Neural cell (in vitro differentiated cells): ENCODE data around the gene PTGS2.
"Not testable (repeated sequence)": the region's sequence is repeated elsewhere in the genome, so short reads cannot be mapped to it uniquely, and the experiment has no call there.

ENCODE experiments used
- EP300 ChIP-seq: fragments of 450-650 bp; conservative IDR thresholded peaks from 2 replicates; pipeline ENCODE4 v1.6.1; 2014; ENCODE audit warnings: antibody characterized with exemption, mild to moderate bottlenecking, moderate library complexity; ENCODE audit not compliant: poor library complexity, severe bottlenecking
- EZH2 ChIP-seq: fragments of 200-600, 300-800 bp; shearing (Covaris generic), sonication (generic); IDR thresholded peaks from 2 replicates; pipeline ENCODE4 v1.6.1; 2014; ENCODE audit warnings: antibody characterized with exemption, low read length, borderline replicate concordance, mild to moderate bottlenecking; ENCODE audit not compliant: insufficient read depth, poor library complexity, severe bottlenecking
- POLR2AphosphoS5 ChIP-seq: IDR thresholded peaks from 2 replicates; pipeline ENCODE4 v1.6.1; 2012
- RAD21 ChIP-seq: fragments of 450-650 bp; conservative IDR thresholded peaks from 2 replicates; pipeline ENCODE4 v1.6.1; 2014; ENCODE audit warnings: antibody characterized with exemption, mild to moderate bottlenecking, moderate library complexity
- SMC3 ChIP-seq: fragments of 450-650 bp; conservative IDR thresholded peaks from 2 replicates; pipeline ENCODE4 v1.6.1; 2014; ENCODE audit warnings: antibody characterized with exemption, mild to moderate bottlenecking, moderate library complexity; ENCODE audit not compliant: poor library complexity
- TF ChIP-seq, protein P1 (sequence below): fragments of 450-650 bp; IDR thresholded peaks from 2 replicates; pipeline ENCODE4 v1.5.1; 2014; ENCODE audit warnings: antibody characterized with exemption, mild to moderate bottlenecking, moderate library complexity; ENCODE audit not compliant: poor library complexity, severe bottlenecking

DNA sequence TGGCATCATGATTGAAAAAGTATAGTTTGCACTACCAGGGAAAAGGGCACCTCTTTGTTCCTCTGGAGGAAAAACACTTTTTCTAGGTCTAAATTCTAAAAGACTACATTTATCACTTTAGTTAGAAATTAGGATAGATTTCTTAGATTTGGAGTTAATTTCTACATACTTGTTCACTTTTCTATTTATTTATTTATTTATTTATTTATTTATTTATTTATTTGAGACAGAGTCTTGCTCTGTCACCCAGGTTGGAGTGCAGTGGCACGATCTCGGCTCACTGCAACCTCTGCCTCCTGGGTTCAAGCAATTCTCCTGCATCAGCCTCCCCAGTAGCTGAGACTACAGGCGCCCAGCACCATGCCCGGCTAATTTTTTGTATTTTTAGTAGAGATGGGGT lies 32.2 kb downstream of the PTGS2 start:
- TF ChIP-seq, protein P1, sequence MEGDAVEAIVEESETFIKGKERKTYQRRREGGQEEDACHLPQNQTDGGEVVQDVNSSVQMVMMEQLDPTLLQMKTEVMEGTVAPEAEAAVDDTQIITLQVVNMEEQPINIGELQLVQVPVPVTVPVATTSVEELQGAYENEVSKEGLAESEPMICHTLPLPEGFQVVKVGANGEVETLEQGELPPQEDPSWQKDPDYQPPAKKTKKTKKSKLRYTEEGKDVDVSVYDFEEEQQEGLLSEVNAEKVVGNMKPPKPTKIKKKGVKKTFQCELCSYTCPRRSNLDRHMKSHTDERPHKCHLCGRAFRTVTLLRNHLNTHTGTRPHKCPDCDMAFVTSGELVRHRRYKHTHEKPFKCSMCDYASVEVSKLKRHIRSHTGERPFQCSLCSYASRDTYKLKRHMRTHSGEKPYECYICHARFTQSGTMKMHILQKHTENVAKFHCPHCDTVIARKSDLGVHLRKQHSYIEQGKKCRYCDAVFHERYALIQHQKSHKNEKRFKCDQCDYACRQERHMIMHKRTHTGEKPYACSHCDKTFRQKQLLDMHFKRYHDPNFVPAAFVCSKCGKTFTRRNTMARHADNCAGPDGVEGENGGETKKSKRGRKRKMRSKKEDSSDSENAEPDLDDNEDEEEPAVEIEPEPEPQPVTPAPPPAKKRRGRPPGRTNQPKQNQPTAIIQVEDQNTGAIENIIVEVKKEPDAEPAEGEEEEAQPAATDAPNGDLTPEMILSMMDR: not testable (repeated sequence)
- not testable (repeated sequence) for TF ChIP-seq SMC3, EP300, RAD21, POLR2AphosphoS5, EZH2
